IPS-18c (cell line): ENCODE data around the gene CTRB1.

Source experiments
- H3K4me3 ChIP-seq: 2 replicates; pipeline ENCODE4 v1.7.0; 2013; ENCODE audit warnings: low read depth, mild to moderate bottlenecking, low read length, moderate library complexity; ENCODE audit not compliant: insufficient read depth
- H3K9me3 ChIP-seq: one replicate; pipeline ENCODE4 v1.6.1; 2013; ENCODE audit warnings: mild to moderate bottlenecking, low read length, moderate library complexity; ENCODE audit not compliant: control insufficient read depth, insufficient read depth

Gene CTRB1

GRCh38 chr16:75218256-75219076 lies at the start of gene CTRB1:
Gene CTRB1 (plus strand): TSS chr16:75218988. CDS start chr16:75219008, 20 bp downstream.
- Histone ChIP-seq H3K4me3 (no peak within 1 kb of the TSS), H3K9me3 (no peaks in the 10 kb centered on the region)

GRCh38 chr16:75169899-75170405 lies 48.8 kb upstream of the CTRB1 start:
- H3K4me3 ChIP-seq = no peak overlapping the region
- peaks cover 18% of the 10 kb centered on the region for H3K9me3 ChIP-seq

DNA sequence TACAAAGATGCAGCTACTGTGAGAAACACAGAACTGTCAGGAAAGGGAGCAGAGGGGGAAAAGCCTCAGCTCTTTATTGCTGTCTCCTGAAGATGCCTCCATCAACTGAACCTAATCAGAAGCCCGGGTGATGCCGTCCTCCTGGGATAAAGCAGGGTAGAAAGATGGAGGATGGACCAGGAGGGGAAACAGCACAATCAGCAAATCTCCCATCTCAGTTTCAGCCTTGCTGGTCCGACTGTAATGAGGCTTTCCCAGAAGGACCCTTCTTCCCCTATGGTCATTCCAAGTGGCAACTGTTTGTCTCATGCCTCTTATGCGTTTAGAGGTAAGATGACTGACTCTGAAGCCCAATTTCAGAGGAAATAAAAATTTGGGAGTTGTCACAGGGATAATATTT lies 46.2 kb upstream of the CTRB1 start:
- peaks cover 13% of the 10 kb centered on the region for H3K9me3 ChIP-seq
- no peak overlapping the region for H3K4me3 ChIP-seq

DNA sequence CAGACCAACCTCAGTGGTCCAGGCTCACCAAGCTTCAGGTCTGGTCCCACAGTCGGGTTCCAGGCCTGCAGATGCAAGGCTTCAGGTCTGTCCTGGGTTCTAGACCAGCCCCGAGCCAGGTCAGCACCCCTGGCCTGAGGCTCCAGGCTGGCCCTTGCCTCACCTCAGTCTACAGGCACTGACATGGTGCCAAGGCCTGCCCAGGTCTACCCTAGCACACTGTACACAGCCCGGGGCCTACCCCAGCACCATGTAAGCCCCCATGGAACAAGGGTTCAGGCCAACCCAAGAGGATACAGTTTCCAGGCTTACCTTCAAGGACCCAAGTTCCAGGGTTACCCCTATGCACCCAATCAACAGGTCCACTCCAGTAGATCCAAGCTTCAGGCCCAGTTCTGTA lies 43.7 kb upstream of the CTRB1 start:
- Histone ChIP-seq H3K4me3 (no peak overlapping the region), H3K9me3 (peaks cover 11% of the 10 kb centered on the region)

DNA sequence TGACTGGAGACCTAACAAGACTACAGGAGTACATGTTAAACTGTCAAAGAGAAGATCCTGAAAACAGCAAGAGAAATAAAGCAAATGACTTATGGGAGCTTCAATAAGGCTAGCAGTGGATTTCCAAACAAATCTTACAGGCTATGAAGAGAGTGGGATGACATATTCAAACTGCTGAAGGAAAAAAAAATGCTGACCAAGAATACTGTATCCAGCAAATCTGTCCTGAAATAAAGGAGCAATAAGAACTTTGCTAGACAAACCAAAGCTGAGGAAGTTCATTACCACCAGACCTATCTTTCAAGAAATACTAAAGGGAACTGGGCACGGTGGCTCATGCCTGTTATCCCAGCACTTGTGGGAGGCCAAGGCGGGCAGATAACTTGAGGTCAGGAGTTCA lies 41.9 kb upstream of the CTRB1 start:
- H3K9me3 ChIP-seq = peaks cover 9% of the 10 kb centered on the region

GRCh38 chr16:75179208-75179607 lies 39.6 kb upstream of the CTRB1 start:
- H3K9me3 ChIP-seq = peaks cover 7% of the 10 kb centered on the region
- no peak overlapping the region for H3K4me3 ChIP-seq

More for the DNA sequence above, 41.9 kb upstream of the CTRB1 start:
- no peak overlapping the region for H3K4me3 ChIP-seq

DNA sequence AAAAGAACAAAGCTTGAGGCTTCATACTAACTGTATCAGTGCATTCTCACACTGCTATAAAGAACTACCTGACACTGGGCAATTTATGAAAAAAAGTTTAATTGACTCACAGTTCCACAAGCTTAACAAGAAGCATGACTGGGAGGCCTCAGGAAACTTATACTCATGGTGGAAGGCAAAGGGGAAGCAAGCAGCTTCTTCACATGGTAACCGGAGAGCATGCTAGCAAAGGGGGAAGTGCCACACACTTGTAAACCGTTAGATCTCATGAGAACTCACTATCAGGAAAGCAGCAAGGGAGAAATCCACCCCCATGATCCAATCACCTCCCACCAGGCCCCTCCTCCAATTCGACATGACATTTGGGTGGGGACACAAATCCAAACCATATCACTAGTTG lies 37.2 kb upstream of the CTRB1 start:
- H3K9me3 ChIP-seq = no peaks in the 10 kb centered on the region
- H3K4me3 ChIP-seq = no peak overlapping the region

- Histone ChIP-seq H3K4me3 (no peak overlapping the region), H3K9me3 (no peaks in the 10 kb centered on the region)
Measured at GRCh38 chr16:75188832-75189477, 29.8 kb upstream of the CTRB1 start.

- no peak overlapping the region for H3K4me3 ChIP-seq
- H3K9me3 ChIP-seq = no peaks in the 10 kb centered on the region
Measured at GRCh38 chr16:75189638-75190245, 29.0 kb upstream of the CTRB1 start.

DNA sequence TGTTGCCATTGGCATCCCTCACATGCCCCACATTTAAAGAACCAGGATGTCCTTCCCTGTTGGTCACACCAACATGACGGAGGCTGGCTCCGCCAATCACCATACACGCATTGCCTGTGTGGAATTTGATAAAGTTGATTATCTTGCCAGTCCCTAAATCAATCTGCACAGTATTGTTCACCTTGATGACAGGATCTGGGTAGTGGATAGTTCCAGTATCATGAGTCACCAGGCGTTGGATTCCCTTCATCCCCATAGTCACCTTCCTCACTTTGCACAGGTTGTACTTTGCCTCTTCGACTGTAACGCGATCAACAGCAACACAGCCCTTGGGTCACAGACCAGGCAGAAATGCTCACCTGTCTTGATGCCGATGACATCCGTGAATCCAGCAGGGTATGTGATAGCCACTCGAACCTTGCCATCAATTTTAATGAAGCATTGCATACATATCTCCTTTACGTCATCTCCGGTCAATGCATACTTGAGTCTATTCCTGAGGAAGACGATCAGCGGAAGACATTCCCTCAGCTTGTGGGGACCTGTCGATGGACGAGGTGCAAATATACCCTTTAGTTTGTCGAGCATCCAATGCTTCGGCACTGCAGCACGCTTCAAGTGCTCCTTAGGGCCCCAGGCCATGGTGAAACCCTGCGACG lies 26.1 kb upstream of the CTRB1 start:
- H3K9me3 ChIP-seq = no peaks in the 10 kb centered on the region
- no peak overlapping the region for H3K4me3 ChIP-seq

GRCh38 chr16:75193265-75193650 lies 25.5 kb upstream of the CTRB1 start:
- Histone ChIP-seq H3K9me3 (no peaks in the 10 kb centered on the region), H3K4me3 (no peak overlapping the region)

DNA sequence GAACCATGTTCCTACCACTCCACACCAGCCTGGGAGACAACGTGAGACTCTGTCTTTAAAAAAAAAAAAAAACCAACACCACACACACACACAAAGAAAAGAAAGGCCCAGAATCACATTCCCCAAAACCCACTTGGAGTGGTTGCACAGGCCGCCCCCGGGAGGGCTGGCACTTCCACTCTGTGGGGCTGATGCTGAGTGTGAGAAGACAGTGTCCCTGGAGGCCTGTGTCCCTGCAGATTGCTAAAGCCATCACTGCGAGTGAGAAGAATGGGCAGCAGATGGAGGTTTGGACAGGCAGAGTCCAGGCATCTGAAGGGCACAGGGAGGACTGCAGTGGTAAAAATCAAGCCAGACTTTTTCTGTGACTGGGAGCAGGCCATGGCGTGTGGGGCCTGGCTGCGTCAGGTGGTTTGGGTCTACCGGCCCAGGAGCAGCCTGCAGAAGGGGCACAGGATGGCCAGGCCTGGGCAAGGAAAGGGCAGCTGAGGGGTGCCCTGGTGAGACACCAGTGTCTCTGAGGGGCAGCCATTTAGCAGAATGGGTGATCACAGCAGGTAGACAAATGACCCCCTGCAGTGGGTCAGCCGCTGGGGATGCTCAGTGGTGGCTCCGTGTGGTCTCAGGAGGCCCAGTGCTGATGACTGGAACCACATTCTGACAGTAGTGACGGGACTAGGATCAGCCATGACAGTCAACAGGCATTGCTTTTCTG lies 24.9 kb upstream of the CTRB1 start:
- Histone ChIP-seq H3K9me3 (no peaks in the 10 kb centered on the region), H3K4me3 (no peak overlapping the region)

- H3K9me3 ChIP-seq = no peaks in the 10 kb centered on the region
- H3K4me3 ChIP-seq = no peak overlapping the region
Measured at GRCh38 chr16:75195811-75196790, 22.7 kb upstream of the CTRB1 start.

DNA sequence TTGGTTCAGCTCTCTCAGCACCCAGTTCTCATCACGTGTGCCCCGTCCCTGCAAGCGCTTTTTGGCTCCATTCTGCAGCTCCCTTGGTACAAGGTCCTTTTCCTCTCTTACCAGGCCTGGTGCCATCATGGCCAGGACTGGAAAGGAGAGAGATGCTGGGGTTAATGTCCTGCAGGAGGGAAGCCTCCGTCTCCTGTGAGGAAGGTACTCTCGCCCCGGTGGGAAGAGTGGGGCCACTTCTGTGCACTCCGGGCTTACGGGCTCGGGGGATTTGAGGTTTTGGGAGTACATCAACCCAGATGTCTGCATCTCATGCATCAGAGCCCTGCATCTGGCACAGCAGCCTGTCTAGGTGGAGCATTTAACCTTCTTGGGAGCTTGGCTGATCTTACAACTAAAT lies 22.0 kb upstream of the CTRB1 start:
- Histone ChIP-seq H3K4me3 (no peak overlapping the region), H3K9me3 (no peaks in the 10 kb centered on the region)

DNA sequence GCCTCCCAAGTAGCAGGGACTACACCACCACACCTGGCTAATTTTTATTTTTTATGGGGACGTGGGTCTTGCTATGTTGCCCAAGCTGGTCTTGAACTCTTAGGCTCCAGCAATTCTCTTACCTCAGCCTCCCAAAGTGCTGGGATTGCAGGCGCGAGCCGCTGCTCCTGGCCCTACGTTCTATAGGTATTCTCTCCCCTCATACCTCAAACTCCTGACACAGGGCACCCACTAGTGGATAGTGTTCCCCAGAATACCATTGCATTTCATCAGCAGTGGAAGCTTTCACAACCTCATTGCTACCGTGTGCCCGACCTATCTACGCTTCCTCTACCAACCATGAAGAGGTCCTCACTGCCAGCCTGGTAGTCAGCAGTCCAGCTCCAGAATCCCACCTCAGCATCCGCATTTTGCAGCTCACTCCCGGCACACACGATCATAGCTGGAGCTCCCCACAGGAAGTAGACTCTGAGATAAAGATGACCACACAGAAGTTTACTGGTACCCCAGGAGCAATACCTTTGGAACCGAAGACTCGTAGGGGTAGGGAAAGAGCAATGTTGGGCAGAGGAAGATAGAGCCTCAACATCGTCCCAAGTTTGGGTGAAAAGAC lies 21.2 kb upstream of the CTRB1 start:
- Histone ChIP-seq H3K9me3 (no peaks in the 10 kb centered on the region), H3K4me3 (no peak overlapping the region)
